Measurements from ENCODE around the gene C16orf96. TPM values are rescaled to one million over a fixed set of nuclear protein-coding genes. Genes with fewer than 3 reads are reported as not detected.

Gene C16orf96
- total RNA-seq, 1 donor from 2014 or later, result 0.05 TPM

Other genes with a start within 250 kb of the C16orf96 start
- 16.0 TPM for gene GLIS2, start 240.3 kb upstream of the C16orf96 start, total RNA-seq
- 73.4 TPM for gene PAM16, start 205.0 kb upstream of the C16orf96 start, total RNA-seq
- gene VASN, start 184.5 kb upstream of the C16orf96 start, total RNA-seq, result 6.4 TPM
- 11.6 TPM for gene CORO7, start 139.7 kb upstream of the C16orf96 start, total RNA-seq
- 71.4 TPM for gene DNAJA3, start 130.5 kb upstream of the C16orf96 start, total RNA-seq
- gene NMRAL1, start 81.7 kb upstream of the C16orf96 start, total RNA-seq, result 26.0 TPM
- gene HMOX2, start 79.9 kb upstream of the C16orf96 start, total RNA-seq, result 126 TPM
- 46.3 TPM for gene CDIP1, start 17.6 kb upstream of the C16orf96 start, total RNA-seq
- 26.2 TPM for gene UBALD1, start 58.5 kb downstream of the C16orf96 start, total RNA-seq
- 32.2 TPM for gene MGRN1, start 68.5 kb downstream of the C16orf96 start, total RNA-seq
- gene NUDT16L1, start 137.2 kb downstream of the C16orf96 start, total RNA-seq, result 52.3 TPM
- 9.1 TPM for gene ANKS3, start 177.9 kb downstream of the C16orf96 start, total RNA-seq
- 1.5 TPM for gene DNAAF8, start 178.2 kb downstream of the C16orf96 start, total RNA-seq
- 6.5 TPM for gene ZNF500, start 210.8 kb downstream of the C16orf96 start, total RNA-seq
- gene SEPTIN12, start 232.0 kb downstream of the C16orf96 start, total RNA-seq, result not detected
- gene SMIM22, start 239.0 kb downstream of the C16orf96 start, total RNA-seq, result not detected
- gene ROGDI, start 246.3 kb downstream of the C16orf96 start, total RNA-seq, result 102 TPM